Astrocyte (in vitro differentiated cells and primary cell): ENCODE results near the gene ALDH1B1.

ENCODE experiments used
- CTCF ChIP-seq: IDR thresholded peaks from 2 replicates; pipeline ENCODE4 v1.5.1; 2011; ENCODE audit warnings: low read depth, mild to moderate bottlenecking, inconsistent platforms, low read length, moderate library complexity; ENCODE audit not compliant: insufficient read depth
- EZH2 ChIP-seq: IDR thresholded peaks from 2 replicates; pipeline ENCODE4 v1.6.1; 2012; ENCODE audit warnings: mild to moderate bottlenecking, low read length, inconsistent platforms; ENCODE audit not compliant: insufficient read depth

DNA sequence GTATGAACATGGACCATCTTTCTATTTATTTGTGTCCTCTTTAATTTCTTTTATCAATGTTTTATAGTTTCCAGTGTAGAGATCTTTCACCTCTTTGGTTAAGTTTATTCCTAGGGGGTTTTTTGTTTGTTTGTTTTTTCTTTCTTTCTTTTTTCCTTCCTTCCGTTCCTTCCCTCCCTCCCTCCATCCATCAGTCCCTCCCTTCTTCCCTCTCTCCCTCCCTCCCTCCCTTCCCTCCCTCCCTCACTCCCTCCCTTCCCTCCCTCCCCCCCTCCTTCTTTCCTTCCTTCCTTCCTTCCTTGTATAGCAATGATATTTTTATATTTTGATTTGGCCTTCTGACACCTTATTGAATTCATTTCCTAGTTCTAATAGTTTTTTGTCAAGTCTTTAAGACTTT lies 55.2 kb downstream of the ALDH1B1 start:
- TF ChIP-seq CTCF, result no peak
- no peak for TF ChIP-seq EZH2
